H9 (cell line): ENCODE data around the gene OSBPL9. TPM values are rescaled to one million over a fixed set of nuclear protein-coding genes. Genes with fewer than 3 reads are reported as not detected.
"Not testable (repeated sequence)": the region's sequence is repeated elsewhere in the genome, so short reads cannot be mapped to it uniquely, and the experiment has no call there.

Experiments
- DNase-seq: peaks from one replicate; pipeline ENCODE4 v3.0.0-alpha.2; 2017
- H2AFZ ChIP-seq: one replicate; pipeline ENCODE4 v1.6.1; 2013; ENCODE audit warnings: mild to moderate bottlenecking, low read length, control low read depth, moderate library complexity
- H2AK5ac ChIP-seq: 2 replicates; pipeline ENCODE4 v1.6.1; 2013; ENCODE audit warnings: low read length, control low read depth, mixed read lengths; ENCODE audit not compliant: insufficient read length
- H2BK120ac ChIP-seq: one replicate; pipeline ENCODE4 v1.6.1; 2013; ENCODE audit warnings: low read depth, mild to moderate bottlenecking, low read length, control low read depth, inconsistent platforms; ENCODE audit not compliant: poor library complexity, severe bottlenecking
- H2BK12ac ChIP-seq: 2 replicates; pipeline ENCODE4 v1.6.1; 2013; ENCODE audit warnings: low read length, control low read depth, mixed read lengths, low read depth; ENCODE audit not compliant: insufficient read length
- H2BK15ac ChIP-seq: 2 replicates; pipeline ENCODE4 v1.6.1; 2013; ENCODE audit warnings: low read depth, low read length, control low read depth
- H2BK20ac ChIP-seq: one replicate; pipeline ENCODE4 v1.6.1; 2013; ENCODE audit warnings: low read depth, mild to moderate bottlenecking, low read length, control low read depth, inconsistent platforms; ENCODE audit not compliant: poor library complexity, severe bottlenecking
- H2BK5ac ChIP-seq: 2 replicates; pipeline ENCODE4 v1.6.1; 2013; ENCODE audit warnings: low read length, control low read depth, mixed read lengths; ENCODE audit not compliant: insufficient read length
- H3K14ac ChIP-seq: 2 replicates; pipeline ENCODE4 v1.6.1; 2013; ENCODE audit warnings: low read length, control low read depth; ENCODE audit not compliant: insufficient read depth
- H3K18ac ChIP-seq: 2 replicates; pipeline ENCODE4 v1.6.1; 2013; ENCODE audit warnings: low read depth, mild to moderate bottlenecking, mixed read lengths, low read length, control low read depth; ENCODE audit not compliant: insufficient read length
- H3K23ac ChIP-seq: 2 replicates; pipeline ENCODE4 v1.6.1; 2013; ENCODE audit warnings: low read length, control low read depth, mixed read lengths, low read depth; ENCODE audit not compliant: insufficient read length
- H3K23me2 ChIP-seq: 2 replicates; pipeline ENCODE4 v1.6.1; 2013; ENCODE audit warnings: low read depth, mild to moderate bottlenecking, mixed read lengths, low read length, control low read depth; ENCODE audit not compliant: insufficient read length, poor library complexity, severe bottlenecking
- H3K27ac ChIP-seq: 2 replicates; pipeline ENCODE4 v1.5.1; 2013; ENCODE audit warnings: low read length, control low read depth, mixed read lengths, low read depth; ENCODE audit not compliant: insufficient read length
- H3K27me3 ChIP-seq: 2 replicates; pipeline ENCODE4 v1.6.1; 2013; ENCODE audit warnings: low read length, control low read depth, inconsistent platforms; ENCODE audit not compliant: insufficient read depth
- H3K4ac ChIP-seq: 2 replicates; pipeline ENCODE4 v1.6.1; 2013; ENCODE audit warnings: low read depth, mild to moderate bottlenecking, control low read depth, inconsistent platforms, low read length, moderate library complexity
- H3K4me1 ChIP-seq: 2 replicates; pipeline ENCODE4 v1.6.1; 2013; ENCODE audit warnings: low read length, control low read depth, inconsistent platforms; ENCODE audit not compliant: insufficient read depth
- H3K4me2 ChIP-seq: 2 replicates; pipeline ENCODE4 v1.6.1; 2013; ENCODE audit warnings: low read length, control low read depth, mixed read lengths; ENCODE audit not compliant: insufficient read length, insufficient read depth
- H3K56ac ChIP-seq: 2 replicates; pipeline ENCODE4 v1.6.1; 2013; ENCODE audit warnings: low read depth, mild to moderate bottlenecking, mixed read lengths, low read length, control low read depth; ENCODE audit not compliant: insufficient read length
- H3K79me1 ChIP-seq: 2 replicates; pipeline ENCODE4 v1.6.1; 2013; ENCODE audit warnings: low read depth, mild to moderate bottlenecking, moderate library complexity, low read length, control low read depth, inconsistent platforms; ENCODE audit not compliant: insufficient read depth, poor library complexity, severe bottlenecking
- H3K79me2 ChIP-seq: 2 replicates; pipeline ENCODE4 v1.6.1; 2013; ENCODE audit warnings: low read length, control low read depth, inconsistent platforms; ENCODE audit not compliant: insufficient read depth
- H3K9ac ChIP-seq: 2 replicates; pipeline ENCODE4 v1.6.1; 2013; ENCODE audit warnings: low read length, control low read depth, mixed read lengths; ENCODE audit not compliant: insufficient read length; ENCODE audit errors: extremely low read depth
- H3K9me3 ChIP-seq: one replicate; pipeline ENCODE4 v1.6.1; 2013; ENCODE audit warnings: low read depth, low read length, inconsistent platforms; ENCODE audit not compliant: control insufficient read depth
- H3T11ph ChIP-seq: one replicate; pipeline ENCODE4 v1.6.1; 2013; ENCODE audit warnings: mild to moderate bottlenecking, low read length, control low read depth, inconsistent platforms
- H4K20me1 ChIP-seq: one replicate; pipeline ENCODE4 v1.6.1; 2013; ENCODE audit not compliant: control insufficient read depth, insufficient read length, insufficient read depth
- H4K5ac ChIP-seq: 2 replicates; pipeline ENCODE4 v1.6.1; 2013; ENCODE audit warnings: low read depth, mild to moderate bottlenecking, mixed read lengths, low read length, control low read depth; ENCODE audit not compliant: insufficient read length
- H4K8ac ChIP-seq: replicated peaks from 2 replicates; pipeline ENCODE4 v1.6.1; 2013; ENCODE audit warnings: low read length, control low read depth, mixed read lengths, low read depth; ENCODE audit not compliant: insufficient read length
- H4K91ac ChIP-seq: 2 replicates; pipeline ENCODE4 v1.6.1; 2013; ENCODE audit warnings: low read depth, mild to moderate bottlenecking, moderate library complexity, mixed read lengths, low read length, control low read depth; ENCODE audit not compliant: insufficient read length
- H3K27ac Mint-ChIP-seq, 3 experiments: 2 replicates in 2 of 3; 3 replicates in 1 of 3; pipeline ENCODE4 v1.8.0; 2020 to 2021; ENCODE audit warnings: mixed read lengths in 3 of 3, mild to moderate bottlenecking in 1 of 3, moderate library complexity in 1 of 3
- H3K27me3 Mint-ChIP-seq: 2 replicates; pipeline ENCODE4 v1.8.0; 2021; ENCODE audit warnings: low read depth, mild to moderate bottlenecking, moderate library complexity, mixed read lengths
- H3K36me3 Mint-ChIP-seq, 3 experiments: 2 replicates in 2 of 3; 3 replicates in 1 of 3; pipeline ENCODE4 v1.8.0; 2020 to 2021; ENCODE audit warnings: low read depth in 3 of 3, mixed read lengths in 3 of 3; ENCODE audit not compliant: insufficient read depth in 1 of 3
- H3K4me1 Mint-ChIP-seq, 2 experiments: 2 replicates each; pipeline ENCODE4 v1.8.0; 2020; ENCODE audit warnings: mixed read lengths in 2 of 2
- H3K4me3 Mint-ChIP-seq, 2 experiments: 2 replicates in 1 of 2; 3 replicates in 1 of 2; pipeline ENCODE4 v1.8.0; 2020 to 2021; ENCODE audit warnings: mild to moderate bottlenecking in 2 of 2, mixed read lengths in 2 of 2, moderate library complexity in 1 of 2
- H3K9me3 Mint-ChIP-seq, 2 experiments: 2 replicates in 1 of 2; 3 replicates in 1 of 2; pipeline ENCODE4 v1.8.0; 2020; ENCODE audit warnings: mild to moderate bottlenecking in 2 of 2, mixed read lengths in 2 of 2, moderate library complexity in 1 of 2
- WGBS: extraction: QIAGEN DNeasy Blood & Tissue Kit; methylation state at CpG from one replicate; pipeline ENCODE4 v1.1.7; 2013; ENCODE audit warnings: missing lambda C conversion rate, low lambda C conversion rate, mixed read lengths; ENCODE audit not compliant: insufficient read length; ENCODE audit errors: extremely low coverage; 5-methylcytosine and 5-hydroxymethylcytosine counted together
- total RNA-seq: library from RNA; stranded (reverse); gene quantifications from 2 replicates; pipeline ENCODE4 v1.2.1, GENCODE V29; 2021
- TF ChIP-seq, protein P1 (sequence below): fragments of 200-600 bp; sonication (generic); conservative IDR thresholded peaks from 3 replicates; pipeline ENCODE4 v1.8.0; 2021; ENCODE audit warnings: antibody characterized with exemption, mild to moderate bottlenecking

Gene OSBPL9
- total RNA-seq, 1 experiment from 2014 or later, result 76.7 TPM

GRCh38 chr1:51732701-51733425 lies 116.0 kb downstream of the OSBPL9 start:
- H3K27ac ChIP-seq, result no peak overlapping the region

DNA sequence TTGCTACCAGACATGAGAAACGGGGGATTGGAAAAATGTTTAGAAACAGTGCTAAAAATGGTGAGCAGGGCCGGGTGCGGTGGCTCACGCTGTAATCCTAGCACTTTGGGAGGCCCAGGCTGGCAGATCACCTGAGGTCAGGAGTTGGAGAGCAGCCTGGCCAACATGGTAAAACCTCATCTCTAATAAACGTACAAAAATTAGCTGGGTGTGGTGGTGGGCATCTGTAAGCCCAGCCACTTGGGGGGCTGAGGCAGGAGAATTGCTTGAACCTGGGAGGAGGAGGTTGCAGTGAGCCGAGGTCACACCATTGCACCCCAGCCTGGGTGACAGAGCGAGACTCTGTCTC lies 116.5 kb downstream of the OSBPL9 start:
- not testable (repeated sequence) for H3K4me2 ChIP-seq, H3K4me1 ChIP-seq, H3K23ac ChIP-seq, H3K18ac ChIP-seq, H3K36me3 Mint-ChIP-seq, H4K8ac ChIP-seq, DNase-seq, H3K23me2 ChIP-seq, H3T11ph ChIP-seq, H3K27ac ChIP-seq, H3K9me3 Mint-ChIP-seq, H4K5ac ChIP-seq, H3K14ac ChIP-seq, H4K91ac ChIP-seq, H2BK5ac ChIP-seq, H3K4ac ChIP-seq, H3K9me3 ChIP-seq, H3K9ac ChIP-seq, H2BK120ac ChIP-seq, H2AK5ac ChIP-seq, H4K20me1 ChIP-seq, H3K56ac ChIP-seq, H2AFZ ChIP-seq, H2BK20ac ChIP-seq, H3K27me3 ChIP-seq, H3K4me3 Mint-ChIP-seq, H2BK12ac ChIP-seq, H3K27me3 Mint-ChIP-seq, H2BK15ac ChIP-seq, H3K79me1 ChIP-seq
- H3K27ac Mint-ChIP-seq, result peak overlapping the region in 1 of 3 experiments; percentile 46; a peak in 2 of 7 replicates
- WGBS, result no CpG with 5 or more reads among the region's 7 CpGs
- peaks cover 33 to 45% of the 10 kb centered on the region in 2 experiments for H3K4me1 Mint-ChIP-seq
- peaks cover 14% of the 10 kb centered on the region; the same call in 1 of the 2 replicates for H3K79me2 ChIP-seq

More at GRCh38 chr1:51732701-51733425, 116.0 kb downstream of the OSBPL9 start:
- Histone ChIP-seq H3K9me3 (no peaks in the 10 kb centered on the region), H3T11ph (no peak overlapping the region), H3K9ac (no peak overlapping the region), H3K4ac (no peak overlapping the region), H4K20me1 (no peaks in the 10 kb centered on the region), H4K5ac (no peak overlapping the region), H2BK120ac (no peak overlapping the region), H3K79me2 (peaks cover 14% of the 10 kb centered on the region; the same call in 1 of the 2 replicates), H3K23me2 (peaks cover 7% of the 10 kb centered on the region), H2AK5ac (no peak overlapping the region), H3K79me1 (peaks cover 7% of the 10 kb centered on the region), H2AFZ (no peak overlapping the region), H3K27me3 (no peaks in the 10 kb centered on the region), H3K18ac (no peak overlapping the region), H3K56ac (no peak overlapping the region), H4K91ac (no peak overlapping the region), H3K4me2 (no peak overlapping the region), H3K4me1 (peaks cover 4% of the 10 kb centered on the region; the same call in 1 of the 2 replicates), H4K8ac (no peak overlapping the region), H2BK20ac (no peak overlapping the region), H2BK5ac (no peak overlapping the region), H3K14ac (no peak overlapping the region), H2BK15ac (no peak overlapping the region), H2BK12ac (no peak overlapping the region), H3K23ac (no peak overlapping the region)
- no peaks in the 10 kb centered on the region for H3K36me3 Mint-ChIP-seq
- no CpG with 5 or more reads among the region's 4 CpGs for WGBS
- H3K4me1 Mint-ChIP-seq, result peaks cover 36 to 48% of the 10 kb centered on the region in 2 experiments
- TF ChIP-seq, protein P1, sequence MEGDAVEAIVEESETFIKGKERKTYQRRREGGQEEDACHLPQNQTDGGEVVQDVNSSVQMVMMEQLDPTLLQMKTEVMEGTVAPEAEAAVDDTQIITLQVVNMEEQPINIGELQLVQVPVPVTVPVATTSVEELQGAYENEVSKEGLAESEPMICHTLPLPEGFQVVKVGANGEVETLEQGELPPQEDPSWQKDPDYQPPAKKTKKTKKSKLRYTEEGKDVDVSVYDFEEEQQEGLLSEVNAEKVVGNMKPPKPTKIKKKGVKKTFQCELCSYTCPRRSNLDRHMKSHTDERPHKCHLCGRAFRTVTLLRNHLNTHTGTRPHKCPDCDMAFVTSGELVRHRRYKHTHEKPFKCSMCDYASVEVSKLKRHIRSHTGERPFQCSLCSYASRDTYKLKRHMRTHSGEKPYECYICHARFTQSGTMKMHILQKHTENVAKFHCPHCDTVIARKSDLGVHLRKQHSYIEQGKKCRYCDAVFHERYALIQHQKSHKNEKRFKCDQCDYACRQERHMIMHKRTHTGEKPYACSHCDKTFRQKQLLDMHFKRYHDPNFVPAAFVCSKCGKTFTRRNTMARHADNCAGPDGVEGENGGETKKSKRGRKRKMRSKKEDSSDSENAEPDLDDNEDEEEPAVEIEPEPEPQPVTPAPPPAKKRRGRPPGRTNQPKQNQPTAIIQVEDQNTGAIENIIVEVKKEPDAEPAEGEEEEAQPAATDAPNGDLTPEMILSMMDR, result no peak
- H3K9me3 Mint-ChIP-seq, result no peaks in the 10 kb centered on the region; a peak in 1 of 5 replicates
- DNase-seq, result no peak
- H3K27me3 Mint-ChIP-seq, result no peaks in the 10 kb centered on the region
- peak overlapping the region in 1 of 3 experiments; percentile 28; a peak in 1 of 7 replicates for H3K27ac Mint-ChIP-seq
- no peak overlapping the region for H3K4me3 Mint-ChIP-seq
